ENCODE results near the gene POLD4. TPM values are rescaled to one million over a fixed set of nuclear protein-coding genes. Genes with fewer than 3 reads are reported as not detected.

POLD4 gene
- total RNA-seq, 1 experiment from 2014 or later = 44.2 TPM

DNA sequence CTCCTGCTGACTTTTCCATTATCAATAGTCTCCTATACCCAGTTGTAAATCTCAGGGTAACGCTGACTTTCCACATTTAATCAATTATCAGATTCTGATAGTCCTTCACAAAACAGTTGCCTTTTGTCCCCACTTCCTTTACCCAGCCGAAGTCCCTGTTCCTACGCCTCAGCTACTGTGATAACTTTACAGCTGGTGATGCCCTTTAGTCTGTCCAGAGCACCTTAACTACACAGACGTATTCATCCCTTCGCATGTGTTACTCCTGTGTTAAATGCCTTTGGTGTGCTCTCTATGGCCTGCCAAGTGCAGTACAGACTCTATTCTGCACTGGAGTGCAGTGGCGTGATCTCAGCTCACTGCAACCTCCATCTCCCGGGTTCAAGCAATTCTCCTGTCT, 29.8 kb downstream of the POLD4 start:
- RAD21 ChIA-PET (ENCODE audit: low non-redundant PET in 1 of 2, low total read pairs in 2 of 2, uncharacterized antibody in 2 of 2, unreplicated experiment in 2 of 2) = no interaction called here
- Histone ChIP-seq H4K20me1 (ENCODE audit: insufficient read depth) (no peaks in the 10 kb centered on the region), H3K9me2 (ENCODE audit: insufficient read depth) (no peaks in the 10 kb centered on the region), H3K4me1 (ENCODE audit: control insufficient read depth in 1 of 2, insufficient read depth in 2 of 2, low read length in 2 of 2) (peaks cover 3 to 8% of the 10 kb centered on the region in 2 experiments; a peak in 2 of 4 replicates), H3K79me2 (ENCODE audit: insufficient read depth, low read length) (peaks cover 6% of the 10 kb centered on the region; the same call in 1 of the 2 replicates), H3K4me2 (ENCODE audit: low read length) (no peak overlapping the region), H3K27me3 (ENCODE audit: insufficient read depth, low read length) (no peaks in the 10 kb centered on the region), H3K36me3 (ENCODE audit: control insufficient read depth in 1 of 2, insufficient read depth in 2 of 2, low read length in 2 of 2) (no peaks in the 10 kb centered on the region; a peak in 1 of 4 replicates), H3K9ac (ENCODE audit: low read length) (no peak overlapping the region), H3K9me3 (ENCODE audit: control insufficient read depth in 1 of 2, insufficient read depth in 1 of 2, low read depth in 1 of 2, low read length in 2 of 2) (no peaks in the 10 kb centered on the region), H3K4me3 (replicated peaks in 1 of 2; ENCODE audit: low read depth in 1 of 2, low read length in 2 of 2) (no peak overlapping the region), H2AFZ (ENCODE audit: low read depth, low read length, poor library complexity, severe bottlenecking) (no peak overlapping the region), H3K27ac (ENCODE audit: low read depth, low read length) (no peak overlapping the region)
- POLR2A ChIA-PET = no interaction called here
- intact Hi-C loops (cut with micrococcal nuclease) = no loop called here
- DNase-seq (ENCODE audit: low read depth, low spot score) = no peak
- CTCF ChIA-PET = interaction anchor here (0.9 kb wide), 1 partner anchor 22 kb away, joined by 3 read pairs; no protein-coding TSS in a partner anchor
- no peak for ATAC-seq
- no TSS peak for BruUV-seq (replicated peaks)
- TF ChIP-seq JUND (IDR thresholded peaks at IDR 0.05) (no peak), RAD21 (IDR thresholded peaks at IDR 0.05; ENCODE audit: low read depth) (no peak), POLR2A (IDR thresholded peaks at IDR 0.05; ENCODE audit: borderline replicate concordance, extremely low read depth, insufficient read depth, insufficient read length) (no peak), EGR1 (IDR thresholded peaks at IDR 0.05; ENCODE audit: low read depth) (no peak), FOSL1 (IDR thresholded peaks at IDR 0.05; ENCODE audit: low read depth) (no peak), SP1 (IDR thresholded peaks at IDR 0.05; ENCODE audit: low read depth) (no peak), CEBPB (IDR thresholded peaks at IDR 0.05; ENCODE audit: low read depth) (no peak), SIN3A (IDR thresholded peaks at IDR 0.05; ENCODE audit: low read depth) (no peak), CBX3 (IDR thresholded peaks at IDR 0.05; ENCODE audit: low read depth) (no peak), EZH2 (IDR thresholded peaks at IDR 0.05) (no peak), SRF (IDR thresholded peaks at IDR 0.05; ENCODE audit: low read depth) (no peak), ZFX (IDR thresholded peaks at IDR 0.05) (no peak), YY1 (IDR thresholded peaks at IDR 0.05; ENCODE audit: extremely low read depth, insufficient replicate concordance, low read depth, low read length) (no peak), TCF7L2 (IDR thresholded peaks at IDR 0.05; ENCODE audit: borderline replicate concordance, extremely low read depth, insufficient read depth, insufficient read length) (no peak), EZH2phosphoT487 (IDR thresholded peaks at IDR 0.05; ENCODE audit: borderline replicate concordance) (no peak), ZNF274 (IDR thresholded peaks at IDR 0.05; ENCODE audit: low read depth, low read length) (no peak)
- TF ChIP-seq, protein P1, sequence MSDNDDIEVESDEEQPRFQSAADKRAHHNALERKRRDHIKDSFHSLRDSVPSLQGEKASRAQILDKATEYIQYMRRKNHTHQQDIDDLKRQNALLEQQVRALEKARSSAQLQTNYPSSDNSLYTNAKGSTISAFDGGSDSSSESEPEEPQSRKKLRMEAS (IDR thresholded peaks at IDR 0.05) = no peak
- TF ChIP-seq, protein P2, sequence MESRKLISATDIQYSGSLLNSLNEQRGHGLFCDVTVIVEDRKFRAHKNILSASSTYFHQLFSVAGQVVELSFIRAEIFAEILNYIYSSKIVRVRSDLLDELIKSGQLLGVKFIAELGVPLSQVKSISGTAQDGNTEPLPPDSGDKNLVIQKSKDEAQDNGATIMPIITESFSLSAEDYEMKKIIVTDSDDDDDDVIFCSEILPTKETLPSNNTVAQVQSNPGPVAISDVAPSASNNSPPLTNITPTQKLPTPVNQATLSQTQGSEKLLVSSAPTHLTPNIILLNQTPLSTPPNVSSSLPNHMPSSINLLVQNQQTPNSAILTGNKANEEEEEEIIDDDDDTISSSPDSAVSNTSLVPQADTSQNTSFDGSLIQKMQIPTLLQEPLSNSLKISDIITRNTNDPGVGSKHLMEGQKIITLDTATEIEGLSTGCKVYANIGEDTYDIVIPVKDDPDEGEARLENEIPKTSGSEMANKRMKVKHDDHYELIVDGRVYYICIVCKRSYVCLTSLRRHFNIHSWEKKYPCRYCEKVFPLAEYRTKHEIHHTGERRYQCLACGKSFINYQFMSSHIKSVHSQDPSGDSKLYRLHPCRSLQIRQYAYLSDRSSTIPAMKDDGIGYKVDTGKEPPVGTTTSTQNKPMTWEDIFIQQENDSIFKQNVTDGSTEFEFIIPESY (IDR thresholded peaks at IDR 0.05; ENCODE audit: extremely low read depth, insufficient replicate concordance, low read length) = no peak
- TF ChIP-seq, protein P3, sequence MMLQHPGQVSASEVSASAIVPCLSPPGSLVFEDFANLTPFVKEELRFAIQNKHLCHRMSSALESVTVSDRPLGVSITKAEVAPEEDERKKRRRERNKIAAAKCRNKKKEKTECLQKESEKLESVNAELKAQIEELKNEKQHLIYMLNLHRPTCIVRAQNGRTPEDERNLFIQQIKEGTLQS (IDR thresholded peaks at IDR 0.05) = no peak
- TF ChIP-seq, protein P4, sequence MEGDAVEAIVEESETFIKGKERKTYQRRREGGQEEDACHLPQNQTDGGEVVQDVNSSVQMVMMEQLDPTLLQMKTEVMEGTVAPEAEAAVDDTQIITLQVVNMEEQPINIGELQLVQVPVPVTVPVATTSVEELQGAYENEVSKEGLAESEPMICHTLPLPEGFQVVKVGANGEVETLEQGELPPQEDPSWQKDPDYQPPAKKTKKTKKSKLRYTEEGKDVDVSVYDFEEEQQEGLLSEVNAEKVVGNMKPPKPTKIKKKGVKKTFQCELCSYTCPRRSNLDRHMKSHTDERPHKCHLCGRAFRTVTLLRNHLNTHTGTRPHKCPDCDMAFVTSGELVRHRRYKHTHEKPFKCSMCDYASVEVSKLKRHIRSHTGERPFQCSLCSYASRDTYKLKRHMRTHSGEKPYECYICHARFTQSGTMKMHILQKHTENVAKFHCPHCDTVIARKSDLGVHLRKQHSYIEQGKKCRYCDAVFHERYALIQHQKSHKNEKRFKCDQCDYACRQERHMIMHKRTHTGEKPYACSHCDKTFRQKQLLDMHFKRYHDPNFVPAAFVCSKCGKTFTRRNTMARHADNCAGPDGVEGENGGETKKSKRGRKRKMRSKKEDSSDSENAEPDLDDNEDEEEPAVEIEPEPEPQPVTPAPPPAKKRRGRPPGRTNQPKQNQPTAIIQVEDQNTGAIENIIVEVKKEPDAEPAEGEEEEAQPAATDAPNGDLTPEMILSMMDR (IDR thresholded peaks at IDR 0.05 in 2 of 3, conservative IDR thresholded peaks at IDR 0.05 in 1 of 3; ENCODE audit: borderline replicate concordance in 1 of 3, insufficient read depth in 1 of 3, low read depth in 2 of 3, low read length in 2 of 3) = no peak
